ENCODE measurements around the gene IPO11.

IPO11 gene

DNA sequence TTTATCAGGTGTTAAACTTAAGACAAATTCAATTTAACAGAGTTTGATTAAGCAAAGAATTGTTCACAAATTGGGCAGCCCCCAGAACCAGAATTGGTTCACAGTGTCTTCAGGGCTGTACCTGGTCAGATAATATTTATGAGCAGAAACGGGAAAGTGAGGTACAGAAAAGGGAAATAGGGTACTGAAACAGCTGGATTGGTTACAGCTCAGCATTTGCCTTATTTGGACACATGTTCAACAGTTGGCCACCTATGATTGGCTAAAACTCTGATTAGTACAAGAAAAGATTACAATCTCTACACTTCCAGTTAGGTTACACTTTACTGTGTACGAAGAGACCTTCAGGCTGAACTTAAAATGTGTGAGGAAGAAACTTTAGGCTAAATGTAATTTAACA is 184.8 kb downstream of the IPO11 start:
- Histone ChIP-seq H3K9ac (no peak overlapping the region), H3K4me3 (no peak overlapping the region), H3K4me2 (no peak overlapping the region), H3K27me3 (no peaks in the 10 kb centered on the region), H3K27ac (no peak overlapping the region), H3K9me3 (replicated peaks in 1 of 11) (peaks cover 11 to 27% (median 13%) of the 10 kb centered on the region in 11 experiments; a peak in 21 of 22 replicates), H3K36me3 (peaks cover 25 to 95% (median 48%) of the 10 kb centered on the region in 11 experiments), H4K20me1 (no peaks in the 10 kb centered on the region), H3K4me1 (peaks cover 0 to 20% (median 2%) of the 10 kb centered on the region in 10 experiments; a peak in 10 of 20 replicates)
- no peak for TF ChIP-seq Cebpa-rat (IDR thresholded peaks at IDR 0.05)

DNA sequence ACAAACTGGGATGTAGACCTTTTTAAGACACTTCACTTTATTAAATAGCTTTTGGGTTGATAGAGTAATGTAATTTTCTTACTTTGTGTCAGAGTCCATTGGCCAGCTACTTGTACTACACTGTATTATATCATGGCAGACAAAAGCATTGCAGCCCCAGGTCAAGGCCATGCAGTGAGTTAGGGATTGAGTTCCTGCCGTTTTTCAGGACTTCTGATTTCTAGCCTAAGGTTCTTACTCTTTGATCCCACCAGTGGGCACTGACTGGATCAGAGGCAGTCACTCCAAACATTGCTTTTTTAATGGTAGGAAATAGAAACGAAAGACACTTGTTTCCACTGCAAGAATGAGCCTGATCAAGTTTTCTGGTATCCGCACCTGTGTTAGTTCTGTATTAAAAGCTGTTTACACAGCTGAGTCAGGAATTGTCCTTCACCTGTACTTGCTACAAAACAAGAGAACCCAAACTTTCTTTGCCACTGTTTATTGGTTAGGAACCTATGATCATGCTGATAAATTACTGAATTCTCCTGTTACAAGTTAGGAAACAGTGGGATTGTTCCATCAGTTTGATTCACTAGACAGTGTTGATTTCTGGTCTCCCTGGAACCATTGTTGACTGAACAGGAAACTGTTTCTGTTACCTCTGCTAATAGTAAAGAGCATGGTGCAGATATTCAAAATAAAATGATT is 188.1 kb downstream of the IPO11 start:
- Histone ChIP-seq H3K9me3 (replicated peaks in 1 of 11) (no peaks in the 10 kb centered on the region; a peak in 1 of 22 replicates), H3K27me3 (no peaks in the 10 kb centered on the region), H3K9ac (no peak overlapping the region), H3K4me3 (no peak overlapping the region), H3K4me1 (no peaks in the 10 kb centered on the region), H3K4me2 (no peak overlapping the region), H3K27ac (no peak overlapping the region), H4K20me1 (no peaks in the 10 kb centered on the region), H3K36me3 (peaks cover 19 to 95% (median 42%) of the 10 kb centered on the region in 11 experiments; a peak in 21 of 22 replicates)
- TF ChIP-seq Cebpa-rat (IDR thresholded peaks at IDR 0.05): no peak

DNA sequence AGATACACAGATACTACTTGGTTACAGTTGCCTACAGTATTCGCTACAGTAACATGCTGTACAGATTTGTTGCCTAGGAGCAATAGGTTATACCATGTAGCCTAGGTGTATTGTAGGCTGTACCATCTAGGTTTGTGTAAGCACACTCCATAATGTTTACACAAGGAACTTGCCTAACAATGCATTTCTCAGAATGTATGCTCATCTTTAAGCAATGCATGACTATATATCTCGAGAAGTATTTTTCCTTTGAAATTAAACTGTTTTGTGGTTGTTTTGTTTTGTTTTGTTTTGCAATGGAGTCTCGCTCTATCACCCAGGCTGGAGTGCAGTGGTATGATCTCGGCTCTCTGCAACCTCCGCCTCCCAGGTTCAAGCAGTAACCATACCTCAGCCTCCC is 191.4 kb downstream of the IPO11 start:
- no peaks in the 10 kb centered on the region for H4K20me1 ChIP-seq
- no peak overlapping the region for H3K4me2 ChIP-seq
- H3K9ac ChIP-seq: no peak overlapping the region
- TF ChIP-seq Cebpa-rat (IDR thresholded peaks at IDR 0.05): no peak
- no peak overlapping the region for H3K4me3 ChIP-seq
- no peaks in the 10 kb centered on the region; a peak in 1 of 22 replicates for H3K9me3 ChIP-seq (replicated peaks in 1 of 11)
- H3K36me3 ChIP-seq: peaks cover 24 to 98% (median 54%) of the 10 kb centered on the region in 11 experiments
- H3K27ac ChIP-seq: no peak overlapping the region
- H3K4me1 ChIP-seq: no peaks in the 10 kb centered on the region
- H3K27me3 ChIP-seq: no peaks in the 10 kb centered on the region

DNA sequence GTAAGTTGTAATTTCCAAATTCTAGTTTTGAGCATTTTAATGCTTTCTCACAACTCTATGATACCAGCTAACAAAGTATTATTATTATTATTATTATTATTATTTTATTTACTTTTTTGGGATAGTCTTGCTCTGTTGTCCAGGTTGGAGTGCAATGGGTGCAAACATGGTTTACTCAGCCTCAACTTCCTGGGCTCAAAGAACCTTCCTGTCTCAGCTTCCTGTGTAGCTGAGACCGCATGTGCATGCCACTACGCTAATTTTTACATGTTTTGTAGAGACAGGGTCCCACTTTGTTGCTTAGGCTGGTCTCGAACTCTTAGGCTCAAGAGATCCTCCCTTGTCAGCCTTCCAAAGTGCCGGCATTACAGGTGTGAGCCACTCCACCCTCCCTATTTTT is 193.1 kb downstream of the IPO11 start:
- H3K9ac ChIP-seq: no peak overlapping the region
- no peak overlapping the region for H3K27ac ChIP-seq
- no peak for TF ChIP-seq Cebpa-rat (IDR thresholded peaks at IDR 0.05)
- H4K20me1 ChIP-seq: no peaks in the 10 kb centered on the region
- H3K4me3 ChIP-seq: no peak overlapping the region
- H3K4me2 ChIP-seq: no peak overlapping the region
- peaks cover 29 to 94% (median 65%) of the 10 kb centered on the region in 11 experiments for H3K36me3 ChIP-seq
- peaks cover 0 to 8% (median 0%) of the 10 kb centered on the region in 11 experiments; a peak in 3 of 22 replicates for H3K9me3 ChIP-seq (replicated peaks in 1 of 11)
- no peaks in the 10 kb centered on the region for H3K4me1 ChIP-seq
- H3K27me3 ChIP-seq: no peaks in the 10 kb centered on the region

DNA sequence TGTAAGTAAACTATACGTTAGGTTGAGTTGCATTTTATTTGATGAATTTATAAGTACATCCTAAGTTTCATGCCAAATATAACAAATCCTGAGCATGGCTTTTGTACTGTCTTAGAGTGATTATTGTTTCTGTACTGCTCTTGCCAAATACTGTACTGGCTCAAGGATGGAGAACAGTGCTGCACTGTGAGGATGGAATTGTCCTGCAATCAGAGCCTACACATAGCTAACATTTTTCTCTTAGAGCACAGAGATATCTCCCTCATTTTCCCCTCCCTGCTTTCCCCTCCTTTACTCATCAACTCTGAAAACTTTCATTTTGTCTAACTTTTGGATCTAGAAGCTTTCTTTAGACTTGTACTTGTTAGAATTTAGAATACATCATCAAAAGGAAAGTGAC is 194.3 kb downstream of the IPO11 start:
- Histone ChIP-seq H3K9me3 (replicated peaks in 1 of 11) (peaks cover 0 to 8% (median 0%) of the 10 kb centered on the region in 11 experiments; a peak in 3 of 22 replicates), H3K36me3 (peaks cover 29 to 83% (median 64%) of the 10 kb centered on the region in 11 experiments), H3K4me1 (no peaks in the 10 kb centered on the region), H4K20me1 (no peaks in the 10 kb centered on the region), H3K4me2 (no peak overlapping the region), H3K4me3 (no peak overlapping the region), H3K27ac (no peak overlapping the region), H3K9ac (no peak overlapping the region), H3K27me3 (no peaks in the 10 kb centered on the region)
- no peak for TF ChIP-seq Cebpa-rat (IDR thresholded peaks at IDR 0.05)

DNA sequence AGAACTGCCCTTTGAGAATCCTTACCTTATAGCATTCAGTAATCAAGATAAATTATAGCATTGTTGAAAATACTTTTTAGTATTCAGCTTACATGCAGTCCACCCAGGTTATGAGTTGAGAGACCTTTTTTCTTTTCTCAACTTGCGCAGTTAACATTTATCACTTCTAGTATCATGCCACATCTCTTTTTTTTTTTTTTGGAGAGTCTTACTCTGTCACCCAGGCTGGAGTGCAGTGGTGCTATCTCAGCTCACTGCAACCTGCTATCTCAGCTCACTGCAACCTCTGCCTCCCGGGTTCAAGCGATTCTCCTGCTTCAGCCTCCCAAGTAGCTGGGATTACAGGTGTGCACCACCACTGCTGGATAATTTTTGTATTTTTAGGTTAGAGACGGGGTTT is 195.1 kb downstream of the IPO11 start:
- peaks cover 29 to 76% (median 60%) of the 10 kb centered on the region in 11 experiments for H3K36me3 ChIP-seq
- H3K27ac ChIP-seq: no peak overlapping the region
- H4K20me1 ChIP-seq: no peaks in the 10 kb centered on the region
- H3K27me3 ChIP-seq: no peaks in the 10 kb centered on the region
- peaks cover 0 to 8% (median 0%) of the 10 kb centered on the region in 11 experiments; a peak in 3 of 22 replicates for H3K9me3 ChIP-seq (replicated peaks in 1 of 11)
- H3K4me3 ChIP-seq: no peak overlapping the region
- H3K4me1 ChIP-seq: no peaks in the 10 kb centered on the region
- no peak overlapping the region for H3K4me2 ChIP-seq
- TF ChIP-seq Cebpa-rat (IDR thresholded peaks at IDR 0.05): no peak
- H3K9ac ChIP-seq: no peak overlapping the region

DNA sequence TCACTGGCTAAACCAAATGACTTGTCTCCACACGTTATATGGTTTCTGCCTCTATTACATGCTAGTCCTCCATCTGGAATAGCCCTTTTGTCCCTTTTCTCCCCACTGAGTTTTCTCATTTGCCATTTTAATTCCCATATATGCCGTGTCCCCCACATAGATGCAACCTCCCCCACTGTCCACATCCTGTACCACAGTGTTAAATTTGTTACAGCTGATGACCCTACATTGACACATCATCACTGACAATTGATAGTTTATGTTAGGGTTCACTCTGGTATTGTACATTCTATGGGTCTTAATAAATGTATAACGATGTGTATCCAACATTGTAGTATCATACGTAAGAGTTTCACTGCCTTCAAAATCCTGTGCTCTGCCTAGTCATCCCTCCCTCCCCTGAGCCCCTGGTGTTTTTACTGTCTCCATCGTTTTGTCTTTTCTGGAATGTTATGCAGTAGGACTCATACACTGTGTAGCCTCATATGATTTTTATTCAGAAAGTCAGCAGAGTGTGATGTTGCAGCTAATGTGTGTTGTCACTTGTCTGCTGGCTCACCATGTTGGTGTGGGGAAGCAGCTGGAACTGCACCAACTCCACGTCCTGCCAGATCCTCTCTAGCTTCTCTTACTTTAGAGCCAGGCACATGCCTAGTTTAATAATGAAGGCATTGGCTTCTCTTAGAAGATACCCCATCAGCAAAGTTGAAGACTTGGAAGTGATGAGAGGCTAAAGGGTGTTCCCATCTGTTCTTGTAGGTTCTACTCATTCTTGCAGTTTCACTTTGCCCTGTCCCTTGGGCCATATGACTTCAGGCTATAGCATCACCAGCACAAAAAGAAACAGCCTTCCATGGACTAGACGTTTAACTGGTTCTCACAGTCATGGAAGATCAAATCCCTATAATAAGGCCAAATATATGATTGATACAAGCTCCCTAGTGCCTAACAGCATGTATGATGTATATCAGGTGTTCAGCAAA is 196.3 kb downstream of the IPO11 start:
- no peaks in the 10 kb centered on the region for H3K27me3 ChIP-seq
- H3K9me3 ChIP-seq (replicated peaks in 1 of 11): peaks cover 0 to 11% (median 0%) of the 10 kb centered on the region in 11 experiments; a peak in 7 of 22 replicates
- H3K9ac ChIP-seq: no peak overlapping the region
- no peak overlapping the region for H3K27ac ChIP-seq
- peaks cover 25 to 73% (median 56%) of the 10 kb centered on the region in 11 experiments for H3K36me3 ChIP-seq
- H3K4me1 ChIP-seq: no peaks in the 10 kb centered on the region
- no peak for TF ChIP-seq Cebpa-rat (IDR thresholded peaks at IDR 0.05)
- H3K4me3 ChIP-seq: no peak overlapping the region
- H3K4me2 ChIP-seq: no peak overlapping the region
- no peaks in the 10 kb centered on the region for H4K20me1 ChIP-seq

DNA sequence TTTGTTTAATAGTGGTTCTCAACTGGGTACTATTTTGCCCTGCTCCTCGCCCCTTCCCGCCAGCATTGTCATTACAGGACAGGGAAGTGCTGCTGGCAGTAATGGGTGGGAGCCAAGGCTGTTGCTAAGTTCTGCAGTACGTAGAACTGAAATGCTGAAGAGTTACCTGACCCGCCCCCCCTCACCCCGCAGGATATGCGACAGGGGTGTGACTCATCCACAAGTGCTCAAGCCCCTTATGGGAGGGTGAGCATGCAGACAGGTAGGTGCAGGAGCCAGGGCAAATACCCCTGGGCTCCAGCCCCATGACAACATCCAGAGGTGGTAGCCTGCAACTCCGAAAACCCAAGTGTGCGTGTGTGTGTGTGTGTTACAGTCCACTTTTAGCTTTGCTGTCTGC is 201.8 kb downstream of the IPO11 start:
- no peaks in the 10 kb centered on the region for H3K4me1 ChIP-seq
- no peak for TF ChIP-seq Cebpa-rat (IDR thresholded peaks at IDR 0.05)
- no peaks in the 10 kb centered on the region for H3K27me3 ChIP-seq
- no peak overlapping the region for H3K9ac ChIP-seq
- H3K4me3 ChIP-seq: no peak overlapping the region
- no peaks in the 10 kb centered on the region for H4K20me1 ChIP-seq
- no peak overlapping the region for H3K27ac ChIP-seq
- H3K36me3 ChIP-seq: peaks cover 23 to 44% (median 36%) of the 10 kb centered on the region in 11 experiments
- no peak overlapping the region for H3K4me2 ChIP-seq
- peaks cover 0 to 23% (median 13%) of the 10 kb centered on the region in 11 experiments; a peak in 15 of 22 replicates for H3K9me3 ChIP-seq (replicated peaks in 1 of 11)

DNA sequence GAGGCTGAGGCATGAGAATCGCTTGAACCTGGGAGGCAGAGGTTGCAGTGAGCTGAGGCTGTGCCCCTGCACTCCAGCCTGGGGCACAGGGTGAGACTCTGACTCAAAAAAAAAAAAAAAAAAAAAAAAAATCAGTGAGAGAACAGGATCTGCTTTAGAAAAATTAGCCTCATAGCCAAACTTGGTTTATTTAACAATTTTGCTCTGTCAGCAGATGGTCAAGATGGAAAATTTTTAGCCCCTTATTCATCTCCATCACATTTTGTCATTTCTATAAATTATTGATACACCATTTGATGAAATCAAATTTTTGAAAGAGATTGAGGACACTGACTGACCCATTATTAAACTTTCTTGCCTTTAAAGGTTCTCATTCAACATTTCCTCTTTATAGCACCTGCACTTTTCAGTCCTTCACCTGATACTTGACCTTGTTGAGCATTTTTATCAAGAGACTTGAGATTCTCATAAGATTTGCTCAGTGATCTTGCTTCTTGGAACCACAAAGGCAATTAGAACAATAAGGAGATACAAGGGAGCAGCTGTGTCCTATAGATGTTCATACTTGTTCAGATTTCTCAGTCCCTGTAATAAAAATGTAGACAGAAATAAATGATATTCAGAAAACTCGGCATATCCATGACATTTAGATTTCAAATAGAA is 204.2 kb downstream of the IPO11 start:
- Histone ChIP-seq H3K4me2 (no peak overlapping the region), H3K27ac (no peak overlapping the region), H3K36me3 (peaks cover 17 to 48% (median 32%) of the 10 kb centered on the region in 11 experiments), H3K9me3 (replicated peaks in 1 of 11) (peaks cover 0 to 21% (median 13%) of the 10 kb centered on the region in 11 experiments; a peak in 15 of 22 replicates), H3K4me1 (no peaks in the 10 kb centered on the region), H3K27me3 (no peaks in the 10 kb centered on the region), H3K4me3 (no peak overlapping the region), H4K20me1 (no peaks in the 10 kb centered on the region), H3K9ac (no peak overlapping the region)
- TF ChIP-seq Cebpa-rat (IDR thresholded peaks at IDR 0.05): no peak
